Inflammatory macrophage treated with lipopolysaccharide for 1 hour (primary cell): ENCODE data around the gene ABCC4.
A peak's percentile ranks its signal among the peaks of the same experiment; 100 is the strongest.

Source experiments
- DNase-seq, 2 donors: peaks; one replicate each; pipeline ENCODE4 v3.0.0-alpha.2; 2020 to 2022

Gene ABCC4

GRCh38 chr13:95106562-95106961, 194.7 kb downstream of the ABCC4 start:
- no peak for DNase-seq

DNA sequence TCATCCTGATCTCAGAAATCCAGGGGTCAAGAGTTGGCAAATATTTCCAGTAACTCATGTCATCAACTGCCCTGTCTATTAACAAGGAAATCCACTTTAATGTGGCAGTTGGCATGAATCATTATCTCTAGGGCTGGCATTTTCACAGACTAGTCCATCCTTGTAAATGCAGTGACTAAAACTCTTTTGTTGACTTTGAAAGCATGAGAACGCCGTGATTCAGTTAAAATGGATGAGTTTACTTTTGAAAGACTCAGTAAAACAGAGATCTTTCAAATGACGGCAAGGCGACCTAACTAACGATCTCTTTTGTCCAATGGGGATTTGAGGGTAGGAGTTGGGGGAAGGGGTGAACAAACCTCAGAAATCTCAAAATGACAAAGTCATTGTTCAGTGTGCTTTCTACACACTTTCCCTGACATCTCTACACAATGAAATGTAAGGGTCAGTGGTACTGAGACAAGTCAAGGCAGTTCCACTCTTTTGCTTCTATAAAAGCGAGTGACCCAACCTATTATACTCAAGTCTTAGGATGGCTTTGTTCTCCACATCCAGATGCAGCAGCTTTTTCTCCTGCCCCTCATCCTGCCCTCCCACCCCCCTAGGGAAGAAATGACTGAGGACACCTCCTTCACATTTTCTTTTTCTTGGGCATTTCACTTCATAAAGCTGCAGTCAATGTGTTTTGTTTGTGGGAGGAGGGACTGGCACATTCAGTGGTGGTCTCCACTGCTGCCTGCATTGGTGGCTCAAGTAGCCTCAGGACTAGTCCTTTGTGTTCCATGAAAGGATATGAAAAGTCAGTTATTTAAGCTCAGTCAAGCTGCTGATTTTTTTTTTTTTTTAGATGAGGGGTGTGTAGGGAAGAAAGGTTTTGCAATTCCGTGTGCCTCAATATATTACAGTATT, 200.5 kb downstream of the ABCC4 start:
- DNase-seq: no peak

DNA sequence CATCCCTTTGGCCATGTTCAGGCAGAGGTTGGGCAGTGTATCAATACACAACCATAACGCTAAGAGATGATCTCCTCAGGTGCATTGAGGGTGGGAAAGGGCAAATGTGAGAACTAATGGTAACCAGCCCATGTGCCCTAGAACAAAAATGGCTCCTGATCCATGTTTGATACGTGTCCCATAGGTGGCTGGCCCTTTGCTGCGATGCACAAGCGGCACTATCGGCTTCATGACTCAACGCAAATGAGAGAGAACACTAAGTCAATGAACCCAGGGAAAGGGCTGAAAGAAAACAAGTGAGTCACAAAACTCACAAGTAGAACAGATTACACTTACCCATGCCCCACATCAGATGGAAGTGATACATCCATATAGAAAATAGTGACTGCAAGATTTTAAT, 201.7 kb downstream of the ABCC4 start:
- no peak for DNase-seq

GRCh38 chr13:95098916-95099315, 202.3 kb downstream of the ABCC4 start:
- no peak for DNase-seq

DNA sequence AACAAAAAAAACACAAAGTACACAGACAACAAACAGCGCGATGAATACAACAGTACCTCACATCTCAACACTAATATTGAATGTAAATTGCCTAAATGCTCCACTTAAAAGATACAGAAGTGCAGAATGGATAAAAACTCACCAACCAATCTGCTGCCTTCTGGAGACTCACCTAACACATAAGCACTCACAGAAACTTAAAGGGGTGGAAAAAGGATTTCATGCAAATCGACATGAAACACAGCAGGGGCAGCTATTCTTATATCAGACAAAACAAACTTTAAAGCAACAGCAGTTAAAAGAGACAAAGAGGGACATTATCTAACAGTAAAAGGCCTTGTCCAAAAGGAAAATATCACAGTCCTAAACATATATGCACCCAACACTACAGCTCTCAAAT, 209.5 kb downstream of the ABCC4 start:
- DNase-seq: no peak

DNA sequence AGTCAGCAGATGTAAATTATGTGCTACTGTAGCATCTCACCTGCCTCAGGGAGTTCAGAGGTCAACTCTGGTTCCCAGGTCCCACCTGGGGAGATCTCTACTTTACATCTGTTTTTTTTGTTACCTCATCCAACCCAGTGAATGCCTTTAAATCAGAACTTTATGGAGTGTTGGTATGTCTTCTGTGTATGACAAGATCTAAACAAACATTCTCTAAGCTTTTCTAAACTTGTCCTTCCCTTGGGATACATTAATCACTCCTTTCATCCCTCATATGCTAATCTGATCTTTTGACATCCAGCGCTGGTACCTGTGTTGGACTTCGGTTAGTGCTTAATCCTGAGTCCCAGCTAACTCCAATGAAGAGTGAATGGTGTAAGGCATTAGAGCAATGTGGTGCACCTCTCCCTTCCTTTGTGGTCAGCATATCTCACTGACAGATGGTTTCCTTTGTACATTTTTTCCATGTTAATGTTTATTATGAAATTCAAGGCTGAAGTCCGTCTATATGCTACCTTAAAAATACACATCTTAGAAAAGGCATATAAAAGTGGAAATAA, 213.4 kb downstream of the ABCC4 start:
- DNase-seq: no peak

- no peak for DNase-seq
Observed at GRCh38 chr13:95086761-95087160, 214.5 kb downstream of the ABCC4 start.

- peak in 1 of 2 donors; percentile 12 for DNase-seq
Observed at GRCh38 chr13:95083758-95084157, 217.5 kb downstream of the ABCC4 start.

DNA sequence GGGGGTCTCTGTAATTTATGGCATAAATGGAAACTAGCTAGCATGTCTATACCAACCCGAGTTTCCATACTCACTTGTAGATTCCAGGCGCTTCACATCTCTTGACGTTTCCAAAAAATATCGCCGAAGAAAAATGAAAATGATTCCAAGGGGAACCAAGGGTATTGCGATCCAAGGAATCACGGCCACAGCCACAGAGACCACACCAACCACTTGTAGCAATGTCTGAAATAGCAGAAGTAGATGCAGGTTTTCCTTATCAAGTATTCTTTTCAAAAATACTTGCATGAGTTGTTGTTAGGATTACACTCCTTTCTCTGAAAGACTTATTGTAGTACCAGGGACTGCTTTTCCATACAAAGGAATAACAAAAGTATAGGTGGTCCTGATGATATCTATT, 218.2 kb downstream of the ABCC4 start:
- DNase-seq: no peak

GRCh38 chr13:95075506-95075905, 225.7 kb downstream of the ABCC4 start:
- DNase-seq: no peak

GRCh38 chr13:95074820-95075219, 226.4 kb downstream of the ABCC4 start:
- DNase-seq: no peak

GRCh38 chr13:95073747-95074311, 227.4 kb downstream of the ABCC4 start:
- no peak for DNase-seq

- no peak for DNase-seq
Observed at GRCh38 chr13:95067303-95067702, 233.9 kb downstream of the ABCC4 start.

DNA sequence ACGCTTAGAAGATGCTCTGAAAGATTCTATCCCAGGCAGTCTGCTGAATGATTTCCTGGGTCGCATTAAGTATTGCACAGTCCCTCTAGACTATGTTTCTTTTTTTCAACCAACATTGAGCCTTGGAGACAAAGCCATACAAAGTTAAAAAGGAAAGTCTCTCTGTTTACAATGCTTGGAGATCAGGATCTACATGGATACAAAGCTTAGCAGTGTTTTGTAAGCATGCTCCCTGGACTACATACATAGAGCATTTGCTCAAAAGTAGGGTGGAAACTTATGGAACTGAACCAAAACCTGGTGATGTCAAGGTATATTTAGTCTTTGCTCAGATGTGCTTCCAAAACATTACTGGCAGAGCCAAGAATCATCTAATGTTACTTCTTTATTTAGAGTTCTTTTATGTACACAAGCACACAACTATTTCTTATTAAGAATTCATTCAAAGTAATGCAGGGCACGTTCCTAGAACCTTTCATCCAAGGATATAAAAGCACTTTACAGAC, 241.2 kb downstream of the ABCC4 start:
- DNase-seq: no peak

DNA sequence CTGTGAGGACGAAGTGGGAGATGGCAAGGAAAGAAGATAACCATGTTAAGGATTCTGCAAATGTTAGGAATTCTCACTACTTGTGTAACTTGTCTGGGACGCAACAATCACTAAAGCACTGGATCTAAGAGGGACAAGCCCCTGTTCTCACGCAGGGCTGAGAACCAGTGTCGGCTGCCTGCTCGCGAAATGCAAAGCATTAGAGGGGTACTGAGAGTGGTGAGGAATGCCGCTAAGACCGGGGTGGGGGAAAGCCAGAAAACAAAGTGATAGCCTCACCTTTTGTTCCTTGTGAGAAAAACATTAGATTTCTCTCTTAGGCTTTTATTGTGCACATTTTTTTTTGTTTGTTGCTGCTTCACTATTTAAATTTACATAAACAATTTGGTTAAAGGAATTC, 241.9 kb downstream of the ABCC4 start:
- DNase-seq: no peak

- no peak for DNase-seq
Observed at GRCh38 chr13:95058680-95059079, 242.6 kb downstream of the ABCC4 start.

DNA sequence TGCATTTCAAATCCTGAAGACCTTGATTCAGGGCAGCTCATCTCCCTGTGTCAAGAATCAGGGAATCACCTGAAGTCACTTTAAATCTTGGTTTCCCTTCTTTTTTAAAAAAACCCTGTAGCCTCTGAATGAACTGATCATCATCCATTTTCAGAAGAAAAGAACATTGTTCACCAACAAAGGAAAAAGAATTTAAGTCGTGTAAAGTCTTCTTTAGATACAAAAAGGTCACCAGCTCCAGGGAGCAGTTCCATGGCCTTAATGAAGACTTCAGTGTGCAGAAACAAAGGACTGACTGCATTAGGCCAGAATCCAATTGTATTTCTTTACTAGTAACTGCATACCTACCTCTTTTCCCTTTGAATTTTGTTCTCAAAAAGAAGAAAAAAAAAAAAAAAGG, 245.0 kb downstream of the ABCC4 start:
- DNase-seq: no peak

GRCh38 chr13:95050800-95051615, 250.2 kb downstream of the ABCC4 start:
- DNase-seq: no peak

DNA sequence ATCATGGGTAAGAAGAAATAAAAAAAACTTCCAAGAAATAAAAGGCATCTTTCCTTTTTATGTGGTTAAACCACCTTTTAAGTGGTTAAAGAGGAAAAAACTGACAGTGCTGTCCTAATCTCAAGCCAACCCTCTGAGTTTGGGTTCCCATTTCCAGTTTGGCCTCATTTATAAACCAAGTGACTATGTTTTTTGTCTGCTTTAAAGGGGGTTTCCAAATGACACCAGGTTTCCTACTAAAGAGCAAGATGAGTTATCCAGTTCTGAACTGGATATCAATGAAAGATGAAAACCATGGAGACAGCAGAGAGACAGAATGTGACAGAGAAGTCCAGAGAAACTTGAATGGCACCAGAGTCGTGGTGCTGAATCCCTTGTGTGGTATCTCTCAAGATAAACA, 251.5 kb downstream of the ABCC4 start:
- no peak for DNase-seq

DNA sequence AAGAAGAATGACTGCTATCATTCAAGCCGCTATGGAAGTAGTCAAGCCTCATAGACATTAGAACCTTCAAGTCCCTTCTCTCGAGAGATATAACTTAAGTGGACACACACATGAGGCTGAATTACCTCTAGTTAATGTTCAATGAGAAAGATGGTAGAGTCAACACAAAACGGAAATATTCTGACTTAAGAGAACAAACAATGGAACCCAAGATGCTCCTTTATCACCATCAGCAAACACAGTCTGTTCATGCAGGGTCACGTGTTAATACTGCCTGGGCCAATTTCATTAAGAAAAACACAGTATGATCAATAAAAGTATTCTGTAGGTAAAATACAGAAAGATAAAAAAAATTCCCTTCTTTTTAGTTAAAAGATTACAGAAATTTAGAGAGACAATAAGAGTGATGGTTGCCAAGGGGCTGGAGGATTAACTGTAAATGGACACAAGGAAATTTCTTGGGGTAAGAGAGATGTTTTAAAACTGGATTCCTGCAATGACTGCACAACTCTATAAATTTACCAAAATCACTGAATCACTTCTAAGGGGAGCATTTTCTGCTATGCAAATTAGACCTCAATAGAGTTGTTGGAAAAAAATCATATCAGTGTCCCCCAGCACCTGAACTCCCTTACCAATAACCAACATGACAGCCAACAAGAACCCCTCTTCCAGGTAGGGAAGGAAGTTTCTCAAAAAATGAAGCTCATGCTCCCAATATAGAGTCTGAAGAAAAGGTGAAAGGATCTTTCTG, 256.6 kb downstream of the ABCC4 start:
- DNase-seq: no peak

GRCh38 chr13:95039415-95039814, 261.8 kb downstream of the ABCC4 start:
- DNase-seq: no peak

DNA sequence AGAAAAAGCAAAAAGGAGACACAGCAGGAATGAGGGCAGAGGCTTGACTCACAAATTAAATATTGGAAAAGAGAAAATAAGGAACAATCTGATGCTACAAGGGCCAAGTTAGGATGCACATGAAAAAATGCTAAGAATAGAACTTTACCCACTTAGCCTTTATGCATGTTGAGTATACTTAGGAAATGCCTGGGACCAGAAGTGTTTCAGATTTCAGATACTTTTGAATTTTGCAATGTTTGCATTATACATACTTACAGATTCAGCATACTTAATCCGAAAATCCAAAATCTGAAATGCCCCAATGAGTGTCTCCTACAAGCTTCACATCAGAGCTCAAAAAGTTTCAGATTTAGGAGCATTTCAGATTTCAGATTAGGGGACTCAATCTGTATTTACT, 262.3 kb downstream of the ABCC4 start:
- no peak for DNase-seq
